GM10266 (cell line): ENCODE results near the gene ZWILCH.
"Not testable (repeated sequence)": the region's sequence is repeated elsewhere in the genome, so short reads cannot be mapped to it uniquely, and the experiment has no call there.

ENCODE experiments used
- DNase-seq: peaks from one replicate; pipeline ENCODE4 v3.0.0; 2012; ENCODE audit errors: extremely low spot score
- TF ChIP-seq, protein P1 (sequence below): IDR thresholded peaks from 2 replicates; pipeline ENCODE4 v1.5.1; 2012; ENCODE audit warnings: mild to moderate bottlenecking, low read depth; ENCODE audit not compliant: control insufficient read depth, insufficient read depth; ENCODE audit errors: missing control alignments

The ZWILCH gene

DNA sequence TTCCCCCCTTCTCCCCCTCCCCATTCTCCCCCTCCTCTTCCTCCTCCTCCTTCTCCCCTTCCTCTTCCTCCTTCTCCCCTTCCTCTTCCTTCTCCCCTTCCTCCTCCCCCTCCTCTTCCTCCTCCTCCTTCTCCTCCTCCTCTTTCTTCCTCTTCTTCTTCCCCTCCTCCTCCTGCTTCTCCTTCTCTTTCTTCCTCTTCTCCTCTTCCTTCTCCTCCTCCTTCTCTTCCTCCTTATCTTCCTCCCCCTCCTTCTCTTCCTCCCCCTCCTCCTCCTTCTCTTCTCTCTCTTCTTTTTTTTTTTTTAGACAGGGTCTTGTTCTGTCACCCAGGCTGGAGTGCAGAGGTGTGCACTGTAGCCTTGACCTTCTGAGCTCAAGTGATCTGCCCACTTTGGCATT lies 81.9 kb downstream of the ZWILCH start:
- TF ChIP-seq, protein P1, sequence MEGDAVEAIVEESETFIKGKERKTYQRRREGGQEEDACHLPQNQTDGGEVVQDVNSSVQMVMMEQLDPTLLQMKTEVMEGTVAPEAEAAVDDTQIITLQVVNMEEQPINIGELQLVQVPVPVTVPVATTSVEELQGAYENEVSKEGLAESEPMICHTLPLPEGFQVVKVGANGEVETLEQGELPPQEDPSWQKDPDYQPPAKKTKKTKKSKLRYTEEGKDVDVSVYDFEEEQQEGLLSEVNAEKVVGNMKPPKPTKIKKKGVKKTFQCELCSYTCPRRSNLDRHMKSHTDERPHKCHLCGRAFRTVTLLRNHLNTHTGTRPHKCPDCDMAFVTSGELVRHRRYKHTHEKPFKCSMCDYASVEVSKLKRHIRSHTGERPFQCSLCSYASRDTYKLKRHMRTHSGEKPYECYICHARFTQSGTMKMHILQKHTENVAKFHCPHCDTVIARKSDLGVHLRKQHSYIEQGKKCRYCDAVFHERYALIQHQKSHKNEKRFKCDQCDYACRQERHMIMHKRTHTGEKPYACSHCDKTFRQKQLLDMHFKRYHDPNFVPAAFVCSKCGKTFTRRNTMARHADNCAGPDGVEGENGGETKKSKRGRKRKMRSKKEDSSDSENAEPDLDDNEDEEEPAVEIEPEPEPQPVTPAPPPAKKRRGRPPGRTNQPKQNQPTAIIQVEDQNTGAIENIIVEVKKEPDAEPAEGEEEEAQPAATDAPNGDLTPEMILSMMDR = no peak

DNA sequence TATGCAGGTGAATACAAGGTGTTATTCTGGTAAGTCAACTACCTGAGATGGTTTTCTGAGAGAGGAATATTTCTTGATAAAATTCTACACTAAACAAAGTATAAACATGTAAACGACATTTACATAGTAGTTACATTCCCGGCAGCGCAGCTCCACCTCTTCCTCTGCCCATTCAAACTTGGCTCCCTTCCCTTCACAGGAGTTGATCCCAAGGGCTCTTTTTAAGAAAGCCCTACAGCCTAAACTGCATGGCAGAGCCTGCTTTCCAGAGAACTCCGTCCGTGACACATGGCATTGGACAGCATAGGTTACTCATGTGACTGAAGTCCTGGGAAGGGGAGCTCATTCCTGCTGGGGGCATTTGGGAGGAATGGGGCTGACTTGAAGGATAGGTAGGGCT lies 82.6 kb downstream of the ZWILCH start:
- TF ChIP-seq, protein P1 = no peak
- DNase-seq = no peak

More for the DNA sequence above, 81.9 kb downstream of the ZWILCH start:
- DNase-seq = no peak

DNA sequence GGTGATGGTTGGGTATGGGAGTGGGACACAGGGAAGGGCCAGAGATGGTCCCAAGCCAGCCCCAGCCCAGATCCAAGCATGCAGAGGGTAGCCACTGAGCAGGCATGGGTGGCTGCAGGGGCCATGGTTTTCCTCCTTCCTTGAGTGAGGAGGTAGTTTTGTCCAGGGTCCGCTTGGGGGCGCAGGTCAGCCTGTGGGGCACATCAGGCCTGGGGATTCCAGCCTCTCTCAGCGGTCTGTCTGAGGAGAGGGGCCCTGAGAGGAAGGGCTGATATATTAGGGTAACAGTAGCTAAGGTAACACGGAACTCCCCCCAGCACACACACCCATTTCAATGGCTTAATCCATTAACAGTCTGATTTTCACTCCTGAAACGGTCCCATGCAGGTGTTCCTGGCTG lies 83.4 kb downstream of the ZWILCH start:
- DNase-seq = no peak
- TF ChIP-seq, protein P1 = no peak

DNA sequence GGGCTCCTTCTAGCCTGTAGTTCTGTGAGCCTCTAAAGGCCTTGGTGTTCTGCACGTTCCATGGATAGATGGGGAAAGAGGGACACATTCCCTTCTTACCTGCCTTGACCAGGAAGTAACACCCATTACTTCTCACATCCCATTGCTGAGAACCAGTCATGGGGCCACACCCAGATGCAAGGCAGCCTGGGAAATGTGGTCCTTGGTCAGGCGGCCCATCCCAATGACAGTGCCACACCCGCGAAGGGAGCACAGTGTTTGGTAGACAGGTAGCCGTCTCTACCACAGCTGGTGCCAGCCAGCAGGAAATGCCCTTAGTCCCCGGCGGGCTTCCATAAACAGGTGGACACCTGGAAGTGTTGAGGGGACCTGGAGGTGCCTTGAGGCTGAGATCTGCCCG lies 83.8 kb downstream of the ZWILCH start:
- DNase-seq = no peak
- TF ChIP-seq, protein P1 = no peak

DNA sequence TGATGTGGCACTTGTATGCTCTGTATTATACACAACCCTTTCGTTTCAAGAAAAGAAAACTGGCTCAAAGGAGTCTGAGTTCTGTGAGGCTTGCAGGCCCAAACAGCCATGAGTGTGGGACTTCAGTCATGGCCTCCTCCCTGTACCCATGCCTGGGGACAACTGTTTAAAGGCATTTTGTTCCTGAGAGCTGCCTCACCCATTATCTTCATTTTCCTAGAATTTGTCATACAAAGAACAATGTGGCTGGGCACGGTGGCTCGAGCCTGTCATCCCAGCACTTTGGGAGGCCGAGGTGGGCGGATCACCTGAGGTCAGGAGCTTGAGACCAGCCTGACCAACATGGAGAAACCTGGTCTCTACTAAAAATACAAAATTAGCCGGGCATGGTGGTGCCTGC lies 84.3 kb downstream of the ZWILCH start:
- DNase-seq = not testable (repeated sequence)

DNA sequence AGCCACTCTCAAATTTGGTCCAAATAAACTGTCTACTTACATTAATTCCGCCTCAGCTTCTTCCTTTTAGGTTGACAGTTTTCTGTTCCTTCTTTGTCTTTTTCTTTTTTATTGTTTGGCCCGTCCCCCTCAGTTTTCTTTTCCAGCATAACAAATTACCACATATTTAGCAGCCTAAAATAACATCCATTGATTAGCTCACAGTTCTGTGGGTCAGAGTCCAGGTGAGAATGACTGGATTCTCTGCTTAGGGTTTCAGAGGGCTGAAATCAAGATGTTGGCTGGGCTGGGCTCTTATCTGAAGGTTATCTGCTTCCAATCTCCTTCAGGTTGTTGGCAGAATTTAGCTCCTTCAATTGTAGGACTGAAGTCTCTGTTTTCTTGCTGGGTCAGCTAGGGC lies 85.3 kb downstream of the ZWILCH start:
- TF ChIP-seq, protein P1 = no peak
- no peak for DNase-seq

DNA sequence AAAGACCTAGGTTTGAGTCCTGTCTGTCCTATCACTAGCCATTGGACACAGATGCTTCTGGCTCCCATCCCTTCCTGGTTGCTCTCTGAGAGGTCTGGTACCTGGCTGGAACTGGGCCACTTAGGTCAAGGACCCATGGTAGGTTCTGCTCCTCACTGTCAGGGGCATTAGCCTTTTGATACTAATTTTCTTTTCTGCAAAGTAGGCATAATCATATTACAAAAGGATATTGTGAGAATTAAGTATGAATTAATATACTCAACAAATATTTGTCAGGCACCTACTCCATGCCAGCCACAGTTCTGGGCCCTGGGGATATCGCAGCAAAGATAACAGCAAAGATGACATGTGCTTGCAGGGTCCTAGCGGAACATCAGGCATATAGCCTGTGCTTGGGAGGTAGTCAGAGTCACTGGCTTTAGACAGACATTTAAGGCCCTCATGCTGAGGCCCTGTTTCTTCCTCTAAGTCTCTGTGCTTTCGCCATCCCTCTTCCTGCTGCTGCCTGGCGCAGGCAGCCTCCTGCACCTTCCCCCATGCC lies 86.3 kb downstream of the ZWILCH start:
- DNase-seq = no peak
- TF ChIP-seq, protein P1 = no peak
